GM18507 (cell line): ENCODE results near the gene SLC38A1.
"Not testable (repeated sequence)": the region's sequence is repeated elsewhere in the genome, so short reads cannot be mapped to it uniquely, and the experiment has no call there.

Source experiments
- DNase-seq: peaks from one replicate; pipeline ENCODE4 v3.0.0; 2011; ENCODE audit warnings: low read depth; ENCODE audit not compliant: insufficient read length; ENCODE audit errors: extremely low spot score
- FAIRE-seq: peaks from 2 replicates; lab custom pipeline; 2011; peaks lifted over from hg19 to GRCh38; lab: Jason Lieb, UNC

SLC38A1 gene

DNA sequence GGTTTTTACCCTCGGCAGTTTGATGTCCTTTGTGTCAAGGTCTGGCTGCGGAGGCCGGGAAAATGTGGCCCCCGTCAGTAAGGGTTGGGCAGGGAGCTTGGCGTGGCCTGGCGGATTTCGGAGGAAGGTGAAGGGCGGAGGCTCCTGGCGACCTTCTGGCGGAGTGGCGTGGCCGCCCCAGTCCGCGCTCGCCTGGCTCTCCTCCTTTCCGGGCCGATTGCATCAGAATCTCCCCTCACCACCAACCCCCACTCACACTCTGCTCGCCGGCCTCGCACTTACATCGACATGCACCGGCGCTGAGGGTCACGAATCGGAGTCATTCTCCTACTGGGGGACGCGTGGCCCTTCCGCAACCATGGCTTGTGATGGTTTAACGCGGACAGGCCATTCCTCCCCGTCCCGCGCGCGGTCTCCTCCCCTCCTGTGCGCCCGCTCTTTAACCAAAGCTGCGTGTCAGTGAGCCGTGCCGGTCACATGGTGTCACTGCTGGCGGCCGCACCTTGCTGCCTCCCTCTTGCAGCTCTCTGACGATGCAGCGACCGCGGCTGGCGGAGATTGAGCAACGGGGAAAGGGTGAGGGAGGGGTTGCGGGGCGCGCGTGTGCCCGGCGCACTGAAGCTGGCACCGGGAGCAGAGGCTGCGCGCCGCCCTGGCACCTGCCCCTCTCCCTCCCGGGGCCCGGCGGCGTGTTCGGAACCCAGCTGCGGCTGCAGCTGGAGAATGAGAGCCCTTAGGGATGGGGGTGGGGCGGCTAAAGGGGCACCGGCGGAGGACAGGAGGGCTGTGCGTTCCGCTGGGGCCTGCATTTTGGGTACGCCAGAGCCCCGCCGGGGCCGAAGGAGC is at the start of gene SLC38A1:
SLC38A1 (minus strand) TSS at position 461 of the 846 bp plus-strand sequence. CDS start 29,243 bp downstream, outside the sequence.
- DNase-seq (peak; percentile 60), FAIRE-seq (peak; percentile 70)

DNA sequence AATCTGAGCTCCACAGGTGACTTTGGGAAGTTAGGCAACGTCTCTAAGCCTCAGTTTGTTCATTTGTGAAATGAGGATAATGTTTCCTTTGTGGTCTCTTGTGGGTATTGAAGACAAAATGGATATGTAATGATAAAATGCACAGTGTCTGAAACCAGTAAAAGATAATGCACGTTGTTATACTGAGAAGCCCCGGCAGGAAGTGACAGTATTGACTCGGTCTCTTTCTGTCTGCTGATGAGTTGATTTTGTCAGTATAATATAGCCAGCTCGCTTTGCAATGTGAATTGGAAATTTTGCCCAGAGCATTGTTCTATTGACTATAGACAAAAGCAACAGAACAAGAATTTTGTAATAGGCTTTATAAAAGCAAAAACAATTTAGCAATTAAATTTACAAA is 49.2 kb upstream of the SLC38A1 start:
- DNase-seq (no peak), FAIRE-seq (no peak)

DNA sequence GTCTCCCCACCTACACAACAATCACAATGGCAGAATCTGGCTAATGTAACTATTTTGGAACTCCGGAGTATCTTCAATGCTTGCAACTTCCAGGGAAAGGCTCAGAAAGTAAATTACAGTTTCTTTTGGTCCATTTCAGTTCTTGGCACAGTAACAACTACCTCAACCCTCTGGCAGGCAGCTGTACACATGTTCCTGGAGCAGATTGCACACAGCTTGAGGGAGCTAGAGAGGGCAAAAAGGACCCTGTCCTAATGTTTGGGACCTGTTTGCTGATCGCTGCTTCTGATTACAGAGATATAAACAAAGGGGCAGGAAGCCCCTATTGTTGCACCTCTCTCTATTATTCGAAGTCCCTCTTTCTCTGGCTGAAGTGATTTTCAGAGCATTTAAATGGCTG is 35.2 kb upstream of the SLC38A1 start:
- FAIRE-seq: no peak
- no peak for DNase-seq

DNA sequence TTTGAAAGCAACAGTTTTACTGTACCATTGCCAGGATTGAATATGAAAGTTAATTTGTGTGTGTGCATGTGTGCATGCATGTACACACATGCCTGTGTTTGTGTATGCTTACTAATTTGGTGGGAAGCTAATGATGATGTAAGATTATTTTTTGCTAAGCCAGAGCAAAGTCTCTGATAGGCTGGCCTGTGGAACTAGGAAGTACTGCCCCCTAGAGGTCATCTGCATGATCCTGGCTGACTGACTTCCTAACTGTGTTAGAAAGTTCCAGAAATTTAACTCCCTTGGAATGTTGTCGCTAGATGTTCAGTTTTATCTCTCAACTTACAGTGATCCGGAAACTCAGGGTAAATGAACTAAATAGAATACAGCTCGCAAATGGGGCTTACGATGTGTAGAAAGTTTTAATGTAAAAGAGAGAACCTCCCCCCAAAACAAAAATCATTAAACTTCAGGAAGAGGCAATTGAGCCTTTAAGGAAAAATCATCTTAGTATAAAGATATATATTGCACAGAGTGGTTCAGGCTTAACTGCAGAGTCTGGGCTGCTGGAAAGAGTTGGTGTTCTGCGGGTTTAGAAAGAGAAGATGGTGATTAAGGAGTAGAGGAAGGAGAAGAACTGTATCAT is 34.3 kb upstream of the SLC38A1 start:
- DNase-seq: peak; percentile 3
- peak; percentile 78 for FAIRE-seq

DNA sequence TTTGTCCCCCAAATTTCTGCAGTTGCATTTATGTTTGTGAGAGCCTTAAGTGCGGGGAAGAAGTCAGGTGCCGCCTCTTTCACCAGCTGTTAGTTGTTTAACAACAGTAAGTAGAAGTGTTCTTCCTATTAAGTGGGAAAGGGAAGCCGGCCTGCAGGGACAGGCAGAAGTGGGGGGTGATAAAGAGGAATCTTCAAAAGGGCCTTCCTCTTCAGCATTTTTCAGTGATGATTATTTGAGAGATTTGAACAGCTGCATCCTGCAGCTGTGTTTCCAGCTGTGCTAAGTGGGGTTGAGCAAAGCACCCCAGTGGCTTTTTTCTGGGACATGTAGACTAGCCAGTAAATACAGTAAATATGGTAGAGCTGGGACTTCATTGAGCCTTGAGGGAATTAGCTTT is 32.1 kb upstream of the SLC38A1 start:
- DNase-seq: no peak
- no peak for FAIRE-seq

DNA sequence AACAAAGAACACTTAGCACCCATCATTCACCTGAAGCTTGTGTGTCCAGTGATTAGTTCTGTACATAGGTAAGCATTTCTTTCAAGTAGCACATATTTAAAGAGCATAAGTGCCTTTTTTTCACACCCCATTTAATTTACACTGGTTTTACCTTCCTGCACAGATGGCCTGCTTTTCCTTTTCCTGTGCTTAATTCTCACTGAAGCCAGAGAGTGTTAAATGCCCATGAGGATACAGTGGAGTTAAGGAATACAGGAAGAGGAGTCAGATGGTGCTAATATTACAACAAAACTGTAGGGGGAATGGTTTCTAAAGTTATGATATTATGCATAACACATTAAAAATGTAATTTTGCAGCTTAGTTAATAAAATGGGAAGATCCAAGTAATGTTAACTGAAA is 31.0 kb upstream of the SLC38A1 start:
- FAIRE-seq (no peak), DNase-seq (no peak)

GRCh38 chr12:46298261-46298660 is 29.4 kb upstream of the SLC38A1 start:
- no peak for FAIRE-seq

DNA sequence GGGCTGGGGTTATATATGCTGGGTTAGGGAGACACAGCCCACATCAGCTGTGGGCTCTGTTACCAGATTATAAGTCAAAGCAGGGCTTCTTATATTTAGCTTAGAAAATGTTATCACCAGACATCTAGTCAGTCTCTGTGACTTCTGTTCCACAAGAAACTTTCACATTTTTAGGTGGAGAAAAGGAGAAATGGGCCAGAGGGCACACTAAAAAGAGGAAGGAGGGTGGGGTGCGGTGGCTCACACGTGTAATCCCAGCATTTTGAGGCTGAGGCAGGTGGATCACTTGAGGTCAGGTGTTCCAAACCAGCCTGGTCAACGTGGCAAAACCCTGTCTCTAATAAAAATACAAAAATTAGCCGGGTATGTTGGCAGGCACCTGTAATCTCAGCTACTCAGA is 28.0 kb upstream of the SLC38A1 start:
- DNase-seq (no peak), FAIRE-seq (no peak)

More at GRCh38 chr12:46298261-46298660, 29.4 kb upstream of the SLC38A1 start:
- no peak for DNase-seq

DNA sequence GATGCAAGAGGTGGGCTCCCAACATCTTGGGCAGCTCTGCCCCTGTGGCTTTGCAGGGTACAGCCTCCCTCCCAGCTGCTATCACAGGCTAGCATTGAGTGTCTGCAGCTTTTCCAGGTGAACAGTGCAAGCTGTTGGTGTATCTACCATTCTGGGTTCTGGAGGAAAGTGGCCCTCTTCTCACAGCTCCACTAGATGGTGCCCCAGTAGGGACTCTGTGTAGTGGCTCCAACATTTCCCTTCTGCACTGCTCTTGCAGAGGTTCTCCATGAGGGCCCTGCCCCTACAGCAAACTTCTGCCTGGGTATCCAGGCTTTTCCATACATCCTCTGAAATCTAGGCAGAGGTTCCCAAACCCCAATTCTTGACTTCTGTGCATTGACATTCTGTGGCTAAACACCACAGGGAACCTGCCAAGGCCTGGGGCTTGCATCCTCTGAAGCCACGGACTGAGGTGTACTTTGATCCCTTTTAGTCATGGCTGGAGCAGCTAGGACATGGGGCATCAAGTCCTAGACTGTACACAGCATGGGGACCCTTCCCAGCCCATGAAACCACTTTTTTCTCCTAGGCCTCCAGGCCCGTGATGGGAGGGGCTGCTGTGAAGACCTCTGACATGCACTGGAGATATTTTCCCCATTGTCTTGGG is 24.0 kb upstream of the SLC38A1 start:
- FAIRE-seq (no peak), DNase-seq (no peak)

- FAIRE-seq, DNase-seq: not testable (repeated sequence)
Observed at GRCh38 chr12:46291953-46292352, 23.1 kb upstream of the SLC38A1 start.

DNA sequence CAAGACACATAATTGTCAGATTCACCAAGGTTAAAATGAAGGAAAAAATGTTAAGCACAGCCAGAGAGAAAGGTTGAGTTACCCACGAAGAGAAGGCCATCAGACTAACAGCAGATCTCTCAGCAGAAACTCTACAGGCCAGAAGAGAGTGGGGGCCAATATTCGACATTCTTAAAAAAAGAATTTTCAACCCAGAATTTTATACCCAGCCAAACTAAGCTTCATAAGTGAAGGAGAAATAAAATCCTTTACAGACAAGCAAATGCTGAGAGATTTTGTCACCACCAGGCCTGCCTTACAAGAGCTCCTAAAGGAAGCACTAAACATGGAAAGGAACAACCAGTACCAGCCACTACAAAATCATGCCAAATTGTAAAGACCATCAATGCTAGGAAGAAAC is 16.3 kb upstream of the SLC38A1 start:
- not testable (repeated sequence) for DNase-seq, FAIRE-seq

GRCh38 chr12:46282829-46283228 is 14.0 kb upstream of the SLC38A1 start:
- no peak for FAIRE-seq
- DNase-seq: no peak

DNA sequence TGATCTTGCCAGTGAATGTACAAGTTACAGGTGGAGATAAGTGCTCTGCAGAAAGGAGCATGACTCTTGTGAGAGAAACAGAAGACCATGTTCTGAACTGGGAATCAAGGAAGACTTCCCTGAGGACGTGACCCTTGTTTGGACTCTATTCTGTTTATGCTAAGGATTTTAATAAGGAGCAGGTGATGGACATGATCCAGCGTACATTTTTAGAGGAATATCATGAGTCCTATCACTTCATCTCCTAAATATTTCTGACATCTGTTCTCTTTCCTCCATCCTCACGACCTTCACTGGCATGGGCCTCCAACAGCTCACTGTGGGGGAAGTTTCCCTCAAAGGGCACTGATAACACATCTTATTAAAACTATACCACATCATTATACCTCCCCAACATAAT is 7.9 kb upstream of the SLC38A1 start:
- FAIRE-seq (no peak), DNase-seq (no peak)

DNA sequence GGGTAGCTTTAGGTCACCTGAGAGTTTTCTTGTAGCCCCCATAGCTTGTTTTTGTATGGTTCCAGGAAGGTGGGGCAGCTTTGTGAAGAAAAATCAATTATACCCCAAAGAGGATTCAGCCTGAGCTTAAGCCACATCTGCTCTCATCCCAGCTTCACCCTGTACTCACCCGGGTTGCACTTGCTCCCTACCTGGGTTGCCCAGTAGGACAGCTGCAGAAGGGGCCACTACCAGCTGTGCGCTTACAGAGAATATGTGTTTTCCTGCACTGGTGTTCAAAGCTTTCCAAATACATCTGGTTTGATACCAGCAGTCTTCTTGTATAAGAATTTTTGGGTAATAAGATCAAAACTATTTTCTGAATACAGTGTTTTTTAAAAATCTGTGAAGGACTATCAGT is 3.0 kb upstream of the SLC38A1 start:
- no peak for DNase-seq
- no peak for FAIRE-seq

- DNase-seq: peak; percentile 28
- peak; percentile 64 for FAIRE-seq
Observed at GRCh38 chr12:46269429-46270241, 792 bp upstream of the SLC38A1 start.

DNA sequence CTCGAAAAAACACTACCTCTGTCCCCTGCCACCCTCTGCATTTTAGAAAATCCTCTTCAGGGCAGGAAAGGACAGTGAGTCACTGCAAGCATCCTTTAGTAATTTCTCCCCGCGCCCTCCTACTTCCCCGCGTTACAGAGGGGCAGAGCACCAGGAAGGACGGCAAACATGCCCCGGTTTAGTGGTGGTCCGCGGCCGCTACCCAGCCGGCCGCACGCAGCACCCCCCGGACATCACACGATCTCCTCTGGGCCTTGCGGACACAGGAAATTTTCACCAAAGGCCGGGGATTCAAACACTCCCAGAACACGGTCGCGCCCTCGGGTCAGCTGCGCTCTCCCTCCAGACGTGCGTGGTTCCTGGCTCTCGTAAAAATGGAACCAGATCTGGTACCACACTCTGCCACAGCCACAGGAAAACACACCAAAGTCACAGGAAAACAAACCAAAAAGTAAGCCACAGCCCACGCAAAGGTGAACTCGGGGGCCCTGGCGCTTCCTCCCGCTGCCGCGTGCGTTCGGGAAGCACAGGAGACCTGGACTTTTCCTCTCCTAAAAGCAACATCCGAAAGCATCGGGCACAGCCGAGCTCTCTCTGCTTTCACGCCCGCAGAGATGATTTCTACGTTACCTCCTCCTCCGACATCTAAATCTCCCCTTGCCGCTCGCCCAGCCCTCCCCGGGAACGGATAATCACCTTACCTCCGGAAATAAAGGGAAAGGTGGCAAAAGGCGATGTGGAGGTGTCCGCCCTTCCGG is 839 bp downstream of the SLC38A1 start:
- FAIRE-seq (no peak), DNase-seq (no peak)

DNA sequence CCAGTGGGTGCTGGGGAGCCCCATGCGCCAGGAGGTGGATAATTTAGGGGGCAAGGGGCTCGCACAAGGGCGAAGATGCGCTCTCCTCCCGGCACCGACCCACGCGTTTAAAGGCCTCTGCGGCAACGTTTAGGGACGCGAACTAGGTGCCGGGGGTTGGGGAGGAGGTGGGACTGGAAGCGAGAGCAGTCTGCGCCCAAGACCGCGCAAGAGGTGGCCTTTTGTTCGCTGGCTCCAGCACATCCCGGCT is 1.3 kb downstream of the SLC38A1 start:
- no peak for DNase-seq
- FAIRE-seq: no peak

GRCh38 chr12:46266869-46267574 is 1.8 kb downstream of the SLC38A1 start:
- FAIRE-seq (no peak), DNase-seq (no peak)

DNA sequence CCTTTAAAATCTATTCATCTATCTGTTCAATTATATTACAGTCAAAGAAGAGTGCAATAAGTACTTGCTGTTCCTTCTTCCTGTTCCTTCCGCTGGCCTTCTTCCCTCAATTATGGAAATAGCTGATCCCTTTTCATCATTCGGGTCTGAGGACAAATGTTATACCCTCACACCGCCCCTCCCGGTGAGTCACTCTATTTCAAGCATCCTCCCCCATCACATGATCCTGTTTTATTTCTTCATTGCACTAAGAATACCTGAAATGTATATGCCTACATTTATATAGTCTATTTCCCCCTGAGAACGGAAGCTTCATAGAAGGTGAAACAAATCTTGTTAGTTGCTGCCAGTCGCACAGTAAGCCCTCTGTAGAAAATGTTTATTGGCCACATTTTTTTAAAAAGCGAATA is 2.5 kb downstream of the SLC38A1 start:
- no peak for DNase-seq
- FAIRE-seq: no peak
